Brain microvascular endothelial cell (primary cell): Measurements from ENCODE around the gene ZBTB46.
"Not testable (repeated sequence)": the region's sequence is repeated elsewhere in the genome, so short reads cannot be mapped to it uniquely, and the experiment has no call there.

Experiments used
- DNase-seq: peaks from one replicate; pipeline ENCODE4 v3.0.0-alpha.2; 2020
- H3K27ac ChIP-seq: fragments of 250-450 bp; sonication (Bioruptor Pico); 2 replicates; pipeline ENCODE4 v1.5.1; 2020; ENCODE audit warnings: mild to moderate bottlenecking, moderate library complexity
- H3K27me3 ChIP-seq: fragments of 250-450 bp; sonication (Bioruptor Pico); replicated peaks from 2 replicates; pipeline ENCODE4 v1.5.1; 2020; ENCODE audit warnings: mild to moderate bottlenecking
- H3K36me3 ChIP-seq: fragments of 250-450 bp; sonication (Bioruptor Pico); replicated peaks from 2 replicates; pipeline ENCODE4 v1.5.1; 2020; ENCODE audit warnings: mild to moderate bottlenecking
- H3K4me3 ChIP-seq: 2 replicates; pipeline ENCODE4 v1.5.1; 2011; ENCODE audit warnings: low read depth, mild to moderate bottlenecking, control low read depth, low read length, moderate library complexity
- CTCF ChIP-seq: IDR thresholded peaks from 2 replicates; pipeline ENCODE4 v1.5.1; 2011; ENCODE audit warnings: low read depth, mild to moderate bottlenecking, moderate library complexity, low read length, control low read depth, inconsistent platforms; ENCODE audit errors: missing control alignments
- in situ Hi-C: cut with HindIII; loops from 2 replicates; pipeline ENCODE4 v1.10.0; 2017; ENCODE audit warnings: low sequenced_read_pairs, low pct_ligation_motif_present

The ZBTB46 gene

GRCh38 chr20:63854069-63854765 lies 23.2 kb upstream of the ZBTB46 start:
- Histone ChIP-seq H3K4me3 (peak overlapping the region; percentile 9), H3K36me3 (no peaks in the 10 kb centered on the region), H3K27me3 (no peaks in the 10 kb centered on the region), H3K27ac (no peak overlapping the region)
- no peak for DNase-seq
- in situ Hi-C loops = no loop called here
- no peak for TF ChIP-seq CTCF

GRCh38 chr20:63853733-63854068 lies 22.6 kb upstream of the ZBTB46 start:
- H3K27ac ChIP-seq, DNase-seq, in situ Hi-C loops, H3K27me3 ChIP-seq, H3K4me3 ChIP-seq, H3K36me3 ChIP-seq: not testable (repeated sequence)

DNA sequence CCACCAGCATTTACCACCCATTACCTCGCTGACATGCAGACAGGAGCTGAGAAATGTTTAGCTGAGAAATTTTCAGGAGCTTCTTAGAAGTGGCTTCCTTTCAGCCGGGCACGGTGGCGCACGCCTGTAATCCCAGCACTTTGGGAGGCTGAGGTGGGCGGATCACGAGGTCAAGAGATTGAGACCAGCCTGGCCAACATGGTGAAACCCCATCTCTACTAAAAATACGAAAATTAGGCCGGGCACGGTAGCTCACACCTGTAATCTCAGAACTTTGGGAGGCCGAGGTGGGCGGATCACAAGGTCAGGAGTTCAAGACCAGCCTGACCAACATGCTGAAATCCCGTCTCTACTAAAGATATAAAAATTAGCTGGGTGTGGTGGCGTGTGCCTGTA lies 20.5 kb upstream of the ZBTB46 start:
- H3K27ac ChIP-seq, H3K4me3 ChIP-seq, in situ Hi-C loops, DNase-seq, H3K27me3 ChIP-seq, H3K36me3 ChIP-seq: not testable (repeated sequence)

- in situ Hi-C loops = no loop called here
- Histone ChIP-seq H3K27ac (no peak overlapping the region), H3K4me3 (no peak overlapping the region), H3K36me3 (no peaks in the 10 kb centered on the region), H3K27me3 (no peaks in the 10 kb centered on the region)
- TF ChIP-seq CTCF = no peak
- no peak for DNase-seq
These were observed 19.9 kb upstream of the ZBTB46 start for GRCh38 chr20:63850689-63851547.

- Histone ChIP-seq H3K36me3 (no peaks in the 10 kb centered on the region), H3K27ac (no peak overlapping the region), H3K4me3 (no peak overlapping the region), H3K27me3 (no peaks in the 10 kb centered on the region)
- in situ Hi-C loops = no loop called here
- DNase-seq = no peak
- TF ChIP-seq CTCF = no peak
These were observed 17.2 kb upstream of the ZBTB46 start for GRCh38 chr20:63848003-63848911.

GRCh38 chr20:63847237-63848002 lies 16.4 kb upstream of the ZBTB46 start:
- no peaks in the 10 kb centered on the region for H3K27me3 ChIP-seq
- no peak overlapping the region for H3K27ac ChIP-seq
- H3K36me3 ChIP-seq = no peaks in the 10 kb centered on the region
- TF ChIP-seq CTCF = no peak
- no peak overlapping the region for H3K4me3 ChIP-seq
- in situ Hi-C loops = no loop called here
- no peak for DNase-seq
